GM21515 (cell line): ENCODE measurements around the gene FOXC1.

Experiments
- ATAC-seq: cut with Tn5 transposase; IDR thresholded peaks from one replicate; pipeline ENCODE4 v1.9.1; 2021; ENCODE audit not compliant: unreplicated experiment

Gene FOXC1

GRCh38 chr6:1640476-1640875, 30.8 kb downstream of the FOXC1 start:
- ATAC-seq = no peak

- no peak for ATAC-seq
Measured at GRCh38 chr6:1641343-1641885, 31.7 kb downstream of the FOXC1 start.

GRCh38 chr6:1643111-1643510, 33.4 kb downstream of the FOXC1 start:
- no peak for ATAC-seq

- no peak for ATAC-seq
Measured at GRCh38 chr6:1643830-1644445, 34.2 kb downstream of the FOXC1 start.

- no peak for ATAC-seq
Measured at GRCh38 chr6:1644516-1645060, 34.9 kb downstream of the FOXC1 start.

- ATAC-seq = no peak
Measured at GRCh38 chr6:1645466-1646185, 35.9 kb downstream of the FOXC1 start.

GRCh38 chr6:1651362-1651761, 41.6 kb downstream of the FOXC1 start:
- no peak for ATAC-seq

- ATAC-seq = no peak
Measured at GRCh38 chr6:1652842-1653241, 43.1 kb downstream of the FOXC1 start.

GRCh38 chr6:1654054-1654453, 44.3 kb downstream of the FOXC1 start:
- no peak for ATAC-seq

- no peak for ATAC-seq
Measured at GRCh38 chr6:1657116-1657770, 47.5 kb downstream of the FOXC1 start.

GRCh38 chr6:1657771-1658165, 48.1 kb downstream of the FOXC1 start:
- no peak for ATAC-seq

- ATAC-seq = no peak
Measured at GRCh38 chr6:1658212-1659005, 48.7 kb downstream of the FOXC1 start.

- no peak for ATAC-seq
Measured at GRCh38 chr6:1659816-1660215, 50.1 kb downstream of the FOXC1 start.

- ATAC-seq = no peak
Measured at GRCh38 chr6:1662534-1662933, 52.8 kb downstream of the FOXC1 start.
